Measurements from ENCODE around the gene ZNF385B.

ZNF385B gene

DNA sequence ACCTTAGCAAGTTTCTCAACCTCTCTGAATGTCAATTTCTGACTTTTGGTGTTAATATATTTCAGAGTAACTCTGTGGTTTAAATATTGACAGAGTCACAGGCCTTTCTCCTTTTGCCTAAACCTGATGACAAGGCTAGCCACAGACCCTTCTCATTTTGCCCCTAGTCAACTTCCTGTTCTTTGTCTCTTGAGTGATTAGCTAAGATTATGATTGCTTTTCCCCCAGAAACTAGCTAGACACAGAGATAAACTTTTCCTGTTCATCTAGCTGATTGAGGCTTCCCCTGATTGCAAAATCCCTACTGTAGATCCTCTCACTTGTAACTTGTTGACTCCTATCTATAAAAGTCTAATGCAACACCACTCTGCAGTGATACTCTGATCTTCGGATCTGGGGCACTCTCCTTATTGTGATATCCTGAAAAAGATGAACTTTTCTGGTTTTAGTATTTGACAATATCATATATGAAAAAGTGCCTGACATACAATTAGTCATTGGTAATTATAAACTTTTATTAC is 241.4 kb downstream of the ZNF385B start:
- DNase-seq = no peak

DNA sequence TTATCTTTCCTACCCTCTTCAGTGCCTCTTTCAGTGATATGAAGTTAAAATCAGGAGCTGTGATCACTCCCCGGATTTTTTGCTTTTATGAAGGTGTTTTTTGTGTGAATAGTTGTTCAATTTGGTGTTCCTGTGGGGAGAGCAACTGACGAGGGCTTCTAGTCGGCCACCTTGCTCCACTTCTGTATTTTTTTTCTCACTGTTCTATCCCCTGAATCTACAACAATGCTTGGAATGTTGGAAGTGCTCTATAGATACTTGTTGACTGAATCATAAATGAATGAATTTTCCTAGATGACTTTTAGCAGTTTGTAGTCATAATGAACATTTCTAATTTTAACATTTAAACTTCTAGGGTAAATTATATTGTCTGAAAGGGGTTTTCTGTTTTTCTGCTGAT is 247.3 kb downstream of the ZNF385B start:
- no peak for DNase-seq

DNA sequence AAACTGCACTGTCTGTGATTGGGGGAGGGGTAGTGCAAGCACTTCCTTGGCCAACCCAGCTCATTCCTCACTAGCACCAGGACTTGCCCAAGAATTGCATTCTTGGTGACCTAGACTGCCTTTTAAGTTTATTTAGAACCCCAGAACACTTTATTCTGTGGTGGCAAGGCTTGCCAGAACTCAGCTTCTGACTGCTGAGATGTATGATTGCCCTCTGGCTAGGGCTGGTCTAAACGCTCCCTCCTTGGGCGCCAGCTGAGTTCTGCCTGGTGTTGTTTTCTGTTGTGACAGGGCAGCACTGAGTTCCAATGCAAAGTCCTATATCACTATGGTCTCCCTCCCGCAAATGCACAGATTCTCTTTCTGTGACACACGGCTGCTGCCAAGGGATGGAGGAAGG is 247.7 kb downstream of the ZNF385B start:
- no peak for DNase-seq

DNA sequence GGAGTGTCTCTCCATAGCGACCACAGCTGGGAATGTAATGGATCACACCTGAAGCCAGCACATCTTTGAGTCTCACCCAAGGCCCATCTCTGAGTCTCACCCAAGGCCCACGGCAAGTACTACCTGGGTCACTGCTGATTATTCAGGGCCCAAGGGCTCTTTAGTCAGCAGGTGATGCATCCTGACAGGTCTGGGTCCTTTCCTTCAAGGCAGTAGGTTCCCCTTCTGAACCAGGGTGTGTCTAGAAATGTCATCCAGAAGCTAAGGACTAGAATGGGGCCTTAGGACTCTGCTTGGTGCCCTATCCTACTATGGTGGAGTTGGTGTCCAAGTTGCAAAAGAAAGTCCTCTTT is 248.1 kb downstream of the ZNF385B start:
- no peak for DNase-seq

DNA sequence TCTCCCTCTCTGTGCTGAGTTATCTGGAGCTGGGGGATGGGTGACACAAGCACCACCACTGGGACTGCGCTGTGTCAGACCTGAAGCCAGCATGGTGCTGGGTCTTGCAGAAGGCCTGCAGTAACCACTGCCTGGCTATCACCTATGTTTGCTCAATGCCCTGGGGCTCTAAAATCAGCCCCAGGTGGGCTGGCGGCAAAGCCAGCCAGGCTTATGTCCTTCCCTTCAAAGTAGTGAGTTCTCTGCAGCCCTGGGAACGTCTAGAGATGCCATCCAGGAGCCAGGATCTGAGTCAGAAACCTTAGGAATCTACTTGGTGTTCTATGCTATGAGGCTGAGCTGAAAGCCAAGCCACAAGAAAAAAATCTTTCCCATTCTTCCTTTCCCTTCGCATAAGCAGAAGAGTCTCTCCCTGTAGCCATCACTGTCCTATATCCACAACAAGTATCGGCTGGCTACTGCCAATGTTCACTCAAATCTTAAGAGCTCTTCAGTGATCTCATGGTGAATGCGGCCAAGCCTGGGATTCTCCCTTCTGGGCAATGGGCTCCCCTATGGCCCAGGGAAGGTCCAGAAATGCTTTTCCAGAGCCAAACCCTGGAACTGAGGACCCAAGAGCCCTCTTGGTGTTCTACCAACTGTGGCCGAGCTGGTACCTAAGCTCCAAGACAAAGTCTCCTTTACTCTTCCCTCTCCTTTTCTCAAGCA is 248.7 kb downstream of the ZNF385B start:
- DNase-seq = no peak

DNA sequence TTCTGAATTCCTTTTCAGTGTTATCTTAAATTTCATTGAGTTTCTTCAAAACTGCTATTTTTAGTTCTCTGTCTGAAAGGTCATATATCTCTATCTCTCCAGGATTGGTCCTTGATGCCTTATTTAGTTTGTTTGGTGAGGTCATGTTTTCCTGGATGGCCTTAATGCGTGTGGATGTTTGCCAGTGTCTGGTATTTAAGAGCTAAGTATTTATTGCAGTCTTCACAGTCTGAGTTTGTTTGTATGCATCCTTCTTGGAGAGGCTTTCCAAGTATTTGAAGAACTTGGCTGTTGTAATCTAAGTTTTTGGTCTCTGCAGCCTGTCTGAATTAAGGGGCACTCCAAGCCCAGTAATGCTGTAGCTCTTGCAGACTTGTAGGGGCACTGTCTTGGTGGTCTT is 249.3 kb downstream of the ZNF385B start:
- DNase-seq = no peak

DNA sequence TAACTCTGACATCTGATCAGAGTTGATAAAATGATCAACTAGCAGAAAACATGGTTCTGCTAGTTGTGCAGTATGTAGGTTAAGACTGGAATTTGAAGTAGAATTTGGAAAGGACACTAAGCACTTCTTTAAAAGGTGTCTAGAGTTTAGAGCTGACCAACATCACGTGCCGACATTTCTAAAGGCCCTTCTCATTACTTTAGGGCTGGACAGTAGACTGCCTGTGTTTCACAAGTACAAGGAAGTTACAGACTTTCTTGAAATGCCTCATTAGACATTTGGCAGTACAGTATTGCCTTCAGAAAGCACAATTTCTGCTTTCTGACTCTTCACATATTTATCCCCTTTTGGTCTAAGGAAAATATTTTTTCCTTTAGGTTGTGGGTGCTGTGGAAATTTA is 255.3 kb downstream of the ZNF385B start:
- DNase-seq = no peak

DNA sequence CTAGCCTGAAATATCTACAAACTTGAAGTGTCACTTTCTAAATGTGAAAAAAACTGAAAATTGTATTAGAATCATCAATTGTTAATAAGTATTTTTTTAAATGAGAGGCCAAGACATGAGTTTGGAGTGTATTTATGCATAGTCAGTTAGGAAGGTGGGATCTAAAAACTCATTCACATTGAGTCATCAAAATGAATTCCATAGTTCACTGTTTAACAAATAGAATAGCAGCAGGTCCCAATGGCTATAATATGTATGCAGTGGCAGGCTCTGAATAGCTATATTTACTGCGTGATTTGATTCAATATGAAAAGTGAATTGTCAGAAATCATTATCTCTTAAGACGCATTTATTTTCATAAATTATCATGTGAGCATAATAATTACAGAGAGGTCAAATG is 256.1 kb downstream of the ZNF385B start:
- DNase-seq = no peak

DNA sequence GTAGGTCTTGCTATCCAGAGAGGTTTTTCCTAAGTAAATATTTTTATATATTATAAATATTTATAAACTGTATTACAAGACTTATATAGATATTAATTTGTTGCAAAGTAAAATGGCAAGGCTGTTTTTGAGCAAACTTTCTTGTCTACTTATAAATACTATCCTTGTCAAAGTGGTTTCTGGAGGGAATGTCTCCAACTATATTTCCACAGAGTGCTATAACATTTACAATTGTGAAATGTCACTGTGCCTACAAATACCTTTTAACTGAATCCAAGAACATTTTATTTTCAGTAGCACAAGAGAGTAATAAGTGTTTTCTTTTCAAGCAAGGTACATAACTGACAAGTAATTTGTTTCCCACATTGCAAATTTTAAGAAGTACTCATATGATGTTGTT is 256.8 kb downstream of the ZNF385B start:
- DNase-seq = no peak

DNA sequence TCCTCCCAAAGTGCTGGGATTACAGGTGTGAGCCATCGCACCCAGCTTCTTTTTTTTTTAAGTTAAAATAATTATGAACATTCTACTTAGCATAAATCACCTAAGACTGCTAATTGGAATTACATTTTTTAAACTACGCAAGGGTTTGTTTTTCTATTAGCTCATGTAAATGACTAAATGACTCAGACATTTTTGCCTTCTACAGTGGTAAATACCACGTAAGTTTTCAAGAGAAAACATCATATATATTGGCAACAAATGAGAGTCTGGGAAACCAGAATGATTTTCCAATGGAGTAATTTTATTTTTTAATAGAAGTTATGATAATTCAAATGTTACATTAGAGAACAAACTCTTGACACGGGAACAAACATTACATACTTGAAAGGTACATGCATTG is 259.0 kb downstream of the ZNF385B start:
- DNase-seq = no peak

DNA sequence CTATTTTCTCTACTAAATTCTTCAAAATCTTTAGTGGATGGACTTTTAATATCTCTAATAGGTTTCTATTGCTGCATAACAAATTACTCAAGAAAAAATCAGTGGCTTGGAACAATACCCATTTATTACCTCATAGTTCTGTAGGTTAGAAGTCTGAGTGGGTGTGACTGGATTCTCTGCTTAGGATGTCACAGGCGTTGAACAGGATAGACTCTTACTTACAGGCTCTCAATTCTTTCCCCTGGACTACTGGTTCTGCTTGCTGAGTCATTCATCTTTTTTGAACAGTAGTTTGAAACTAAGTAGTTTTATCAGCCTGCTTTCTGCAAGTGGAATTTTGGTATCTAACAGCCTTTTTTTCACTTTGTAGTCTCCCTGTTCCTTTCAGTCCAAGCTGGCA is 265.4 kb downstream of the ZNF385B start:
- DNase-seq = no peak

DNA sequence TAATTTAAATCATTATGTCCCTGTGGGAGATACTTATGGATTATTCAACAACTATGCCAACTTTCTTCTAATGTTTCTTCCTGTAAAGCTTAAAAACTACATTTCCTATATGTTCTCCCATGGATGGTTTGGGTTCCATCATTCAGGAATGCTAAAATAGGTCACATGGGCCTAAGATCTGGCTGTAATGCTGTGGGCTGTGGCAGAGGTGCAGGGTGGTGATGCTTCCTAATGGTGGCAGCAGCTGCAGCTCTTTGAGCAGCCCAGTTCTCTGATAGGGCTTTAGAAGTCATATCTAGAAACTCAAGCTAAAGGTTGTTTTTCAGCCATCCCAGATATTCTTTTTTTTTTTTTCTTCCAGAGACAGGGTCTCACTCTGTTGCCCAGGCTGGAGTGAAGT is 266.1 kb downstream of the ZNF385B start:
- no peak for DNase-seq

DNA sequence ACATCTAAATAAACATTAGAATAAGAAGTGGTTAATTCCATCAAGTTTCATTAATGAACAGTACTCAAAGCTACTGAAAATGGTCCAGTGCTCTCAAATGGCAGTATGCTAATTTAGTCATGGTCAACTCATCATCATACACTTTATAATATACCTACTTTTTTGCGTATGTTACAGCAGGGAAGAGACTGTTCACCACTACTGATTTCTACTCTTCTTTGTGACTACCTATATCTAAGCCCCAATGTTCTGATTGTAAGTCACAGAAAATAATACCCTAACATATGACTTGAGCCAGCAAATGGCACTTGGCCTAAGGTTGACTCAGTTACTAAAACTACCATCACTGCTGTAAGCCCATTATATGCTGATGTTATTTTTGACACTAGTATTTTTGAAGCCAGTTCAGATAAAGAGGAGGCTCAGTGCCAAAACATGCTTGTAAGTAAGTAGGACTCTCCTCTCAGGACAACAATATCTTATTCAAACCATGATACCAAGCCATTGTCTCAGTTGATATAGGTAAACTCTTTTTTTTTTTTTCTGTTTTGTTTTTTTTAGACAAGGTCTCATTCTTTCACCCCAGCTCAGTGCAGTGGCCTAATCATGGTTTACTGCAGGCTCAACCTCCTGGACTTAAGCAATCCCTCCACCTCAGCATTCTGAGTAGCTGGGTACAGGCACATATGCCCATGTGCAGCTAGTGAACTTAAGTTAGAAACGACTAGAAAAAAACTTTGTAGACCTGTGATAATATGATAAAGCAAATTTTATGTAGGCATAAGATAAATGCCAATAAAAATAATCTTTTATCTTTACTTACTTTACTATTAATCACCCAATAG is 266.9 kb downstream of the ZNF385B start:
- DNase-seq = no peak

DNA sequence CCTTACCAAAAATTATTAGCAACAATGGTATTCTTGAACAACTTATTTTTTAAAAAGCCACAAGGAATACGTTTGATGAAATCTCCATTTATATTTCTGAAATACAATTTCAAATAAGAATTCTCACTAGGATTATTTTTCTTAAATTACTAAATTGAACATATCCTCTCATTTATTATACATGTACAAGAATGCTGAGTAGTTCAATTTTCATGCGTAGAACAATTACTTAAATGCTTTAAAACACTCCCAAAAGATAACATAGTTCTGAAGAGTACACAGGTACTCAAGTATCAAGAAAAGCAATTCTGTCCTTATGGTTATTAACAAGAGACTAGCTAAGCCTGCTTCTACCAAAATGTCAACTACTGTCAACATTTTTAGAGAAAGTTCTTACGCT is 268.1 kb downstream of the ZNF385B start:
- DNase-seq = no peak

DNA sequence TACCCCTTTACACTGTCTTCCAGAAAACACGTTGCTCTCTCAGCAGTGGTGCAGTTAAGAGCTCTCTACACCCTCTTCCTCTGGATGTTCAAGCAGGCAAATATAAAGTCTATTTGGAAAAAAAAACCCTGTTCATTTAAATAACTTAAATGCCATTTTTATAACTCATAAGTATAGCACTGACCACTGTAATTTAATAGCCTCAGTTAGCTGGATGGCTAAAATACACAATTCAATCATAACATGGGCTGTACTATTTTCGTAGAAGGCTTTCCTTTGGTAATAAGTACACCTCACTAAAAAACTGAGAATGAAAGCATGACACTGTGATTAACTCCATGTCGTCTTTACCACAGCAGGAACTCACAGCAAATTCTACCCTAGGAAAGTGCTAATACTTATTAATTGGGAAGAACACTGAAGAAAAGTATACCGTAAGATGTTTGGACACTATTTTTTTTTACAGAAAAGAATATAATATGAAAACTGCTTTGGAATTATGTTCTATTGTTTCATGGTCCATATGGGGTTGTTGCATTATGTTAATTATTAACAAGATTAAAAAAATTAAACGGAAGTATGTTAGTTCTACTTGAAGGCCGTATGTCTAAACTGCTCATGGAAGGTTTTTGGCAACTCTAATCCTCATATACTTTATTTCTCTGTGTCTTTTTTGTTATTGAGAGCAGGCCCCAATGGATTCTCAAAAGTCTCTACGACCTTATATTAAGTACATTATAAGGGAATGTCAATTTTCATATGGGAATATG is 269.1 kb downstream of the ZNF385B start:
- DNase-seq = no peak

DNA sequence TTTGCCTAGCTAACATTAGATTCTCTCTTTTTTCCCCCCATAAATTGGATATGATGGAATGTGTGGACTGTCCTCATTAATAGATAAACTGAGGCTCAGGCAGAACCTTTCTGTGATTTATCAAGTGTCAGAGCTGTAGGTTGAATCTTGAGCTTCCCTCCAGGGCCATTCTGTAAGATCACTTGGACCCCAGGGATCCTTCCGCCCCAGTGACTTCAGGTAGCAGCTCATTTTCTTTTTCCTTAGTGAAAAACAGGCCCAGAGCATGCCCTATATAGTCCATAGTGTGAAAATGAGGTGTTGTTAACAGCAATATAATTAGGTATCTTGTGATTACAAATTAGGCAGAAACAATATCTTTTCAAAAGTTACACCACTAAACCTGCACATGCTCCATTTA is 269.7 kb downstream of the ZNF385B start:
- DNase-seq = no peak

DNA sequence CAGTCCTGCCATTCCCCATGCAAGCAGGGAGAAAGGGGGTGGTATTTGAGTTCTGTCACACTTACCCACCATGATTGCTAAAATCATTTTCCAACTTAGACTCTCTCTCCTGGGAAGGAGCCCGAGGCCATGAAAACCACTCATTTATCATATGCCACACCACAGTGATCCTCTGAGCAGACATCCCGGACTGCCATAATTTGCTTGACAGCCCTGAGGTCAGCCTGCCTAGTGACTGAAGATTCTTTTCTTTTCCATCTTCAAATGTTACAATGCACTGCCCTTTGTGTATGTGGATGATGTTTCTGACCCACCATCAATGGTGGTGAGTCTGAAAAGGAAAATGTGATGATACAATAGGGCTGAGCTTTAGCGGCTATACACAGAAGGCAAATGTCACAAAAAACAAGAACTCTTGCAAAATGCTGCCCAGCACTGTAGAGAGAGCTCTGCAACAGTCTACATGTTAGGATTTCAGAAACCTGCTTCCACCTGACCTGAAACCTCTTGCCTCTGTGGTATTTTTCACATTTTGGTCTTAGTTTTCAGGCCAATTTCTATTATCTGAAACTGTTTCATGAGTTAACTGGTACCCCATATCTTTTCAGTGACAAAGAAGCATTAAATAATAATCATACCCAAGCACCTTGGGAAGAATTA is 272.8 kb downstream of the ZNF385B start:
- DNase-seq = no peak

DNA sequence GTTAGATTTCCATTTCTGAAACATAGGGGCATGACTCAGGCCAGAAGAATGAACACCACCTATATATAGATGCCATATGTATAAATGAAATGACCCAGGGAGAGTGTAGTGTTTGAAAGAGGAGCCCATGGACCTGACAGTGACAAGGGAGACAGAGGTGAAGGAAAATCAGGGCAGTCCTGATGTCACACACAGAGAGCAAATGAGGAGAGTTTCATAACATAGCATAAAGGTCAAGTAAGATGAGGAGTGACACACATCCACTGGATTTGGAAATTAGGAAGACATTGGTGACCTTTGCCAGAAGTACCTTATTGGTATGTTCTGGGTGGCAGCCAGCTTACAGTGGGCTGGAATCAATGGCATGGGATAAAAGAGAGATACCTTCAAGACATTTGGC is 276.7 kb downstream of the ZNF385B start:
- no peak for DNase-seq

DNA sequence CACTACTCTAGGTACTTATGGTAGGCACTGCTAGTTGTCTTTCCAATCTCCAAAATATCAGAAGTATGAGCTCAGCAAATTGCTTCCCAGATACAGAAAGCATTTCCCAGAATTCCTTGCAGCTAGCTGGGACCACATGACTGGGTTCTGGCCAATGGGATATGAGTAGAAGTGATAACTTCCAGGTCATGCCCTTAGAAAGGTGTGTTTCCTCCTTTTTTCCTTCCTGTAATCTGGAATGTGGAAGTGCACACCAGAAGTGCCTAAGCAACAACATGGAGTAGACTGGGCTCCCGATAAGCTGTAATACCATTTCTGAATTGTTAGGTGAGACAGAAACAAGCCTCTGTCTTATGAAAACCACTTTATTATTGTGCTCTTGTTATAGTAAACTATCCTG is 279.8 kb downstream of the ZNF385B start:
- DNase-seq = no peak

DNA sequence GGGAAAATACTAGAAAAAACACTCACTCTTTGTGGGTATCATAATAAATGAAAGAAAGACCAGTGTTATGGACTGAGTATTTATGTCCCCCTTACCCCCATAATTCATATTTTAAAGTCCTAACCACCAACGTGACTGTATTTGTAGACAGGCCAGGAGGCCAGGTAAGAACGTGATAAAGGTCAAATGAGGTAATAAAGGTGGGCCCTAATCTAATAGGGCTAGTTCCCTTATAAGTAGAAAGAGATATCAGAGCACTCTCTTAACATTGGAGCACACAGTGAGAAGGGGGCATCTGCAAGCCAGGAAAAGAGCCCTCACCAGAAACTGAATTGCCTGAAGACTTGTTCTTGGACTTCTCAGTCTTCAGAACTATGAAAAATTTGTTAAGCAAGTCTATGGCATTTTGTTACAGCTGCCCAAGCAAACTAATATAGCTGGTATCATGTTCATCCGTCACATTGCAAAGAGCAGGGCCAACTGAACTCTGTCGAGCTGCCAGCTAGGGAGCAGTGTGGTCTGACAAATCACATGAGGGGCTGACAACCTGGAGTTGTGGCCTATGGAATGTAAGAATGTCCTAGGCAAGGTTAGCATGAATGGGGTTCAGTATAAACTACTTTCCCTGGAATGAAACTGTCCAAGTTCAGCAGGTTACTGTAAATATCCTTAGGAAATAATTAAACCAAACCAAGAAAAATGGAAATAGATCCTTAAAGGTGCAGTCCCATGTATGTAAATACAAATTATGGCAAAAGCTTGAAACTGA is 280.9 kb downstream of the ZNF385B start:
- DNase-seq = no peak

DNA sequence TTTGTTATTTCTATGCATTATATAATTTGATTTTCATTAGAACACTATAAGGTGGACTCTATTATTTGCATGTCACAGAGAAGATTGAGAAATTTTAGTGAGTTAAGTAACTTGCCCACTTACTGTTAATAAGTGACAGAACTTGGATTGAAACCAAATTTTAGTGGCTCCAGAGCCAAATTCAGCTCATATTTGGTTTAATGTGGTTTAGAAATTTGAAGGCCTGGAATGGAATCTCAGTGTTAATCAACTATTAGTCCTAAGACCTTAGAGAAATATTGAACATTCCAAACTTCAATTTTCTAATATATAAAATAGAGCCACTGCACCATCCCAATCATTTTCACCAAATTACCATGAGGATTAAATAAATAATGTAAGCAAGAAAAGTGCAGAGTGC is 281.6 kb downstream of the ZNF385B start:
- DNase-seq = no peak

DNA sequence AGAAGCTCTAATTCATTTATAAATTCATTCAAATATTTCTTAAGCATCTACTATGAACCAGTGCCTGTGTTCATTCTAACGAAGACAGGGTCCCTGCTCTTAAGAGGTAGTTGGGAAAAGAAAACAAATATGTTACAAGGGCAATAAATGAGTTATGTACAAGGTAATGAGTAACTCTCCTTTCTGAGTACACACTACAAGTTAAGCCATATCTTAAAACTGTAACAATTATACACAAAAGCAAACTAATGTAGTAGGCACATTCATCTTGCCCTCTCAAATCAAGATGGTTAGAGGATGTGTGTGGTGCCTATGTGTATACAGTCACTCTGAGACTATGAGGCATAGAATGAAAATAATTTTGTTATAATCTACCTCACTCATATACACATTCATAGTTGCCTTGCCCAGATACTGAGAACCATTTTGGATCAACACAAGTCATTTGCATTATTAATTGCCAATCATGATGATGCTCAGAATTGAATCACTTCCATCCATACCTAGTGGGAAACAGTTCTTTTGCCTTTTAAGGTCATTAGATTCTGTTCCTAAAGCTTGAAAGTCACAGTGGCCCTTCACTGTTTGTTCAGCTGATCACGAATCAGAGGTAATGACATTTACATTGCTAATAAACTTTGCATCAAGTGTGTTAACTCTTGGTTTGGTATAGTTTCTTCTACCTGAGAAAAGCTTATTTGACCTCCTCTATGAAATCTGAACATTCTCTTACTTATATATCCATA is 283.1 kb downstream of the ZNF385B start:
- DNase-seq = no peak

Measured in activated CD8-positive, alpha-beta memory T cell treated with anti-CD3 and anti-CD28 coated beads, Interleukin-2, amount 50 U/mL, for 48 hours (primary cell).